ENCODE data around the gene CHST8. TPM values are rescaled to one million over a fixed set of nuclear protein-coding genes. Genes with fewer than 3 reads are reported as not detected.

CHST8 gene
- total RNA-seq, 1 donor: not detected

- Histone ChIP-seq H3K9me3 (ENCODE audit: low read depth, low read length) (no peaks in the 10 kb centered on the region), H4K20me1 (ENCODE audit: insufficient read depth, low read length) (no peaks in the 10 kb centered on the region), H3K27ac (ENCODE audit: low read depth, low read length) (no peak overlapping the region), H3K4me3 (ENCODE audit: insufficient read depth, low read length) (no peak overlapping the region), H3K4me2 (ENCODE audit: insufficient read depth, low read length) (no peak overlapping the region), H3K79me2 (ENCODE audit: insufficient read depth, low read length) (no peaks in the 10 kb centered on the region), H2AFZ (ENCODE audit: low read length) (no peak overlapping the region), H3K27me3 (ENCODE audit: insufficient read depth, low read length) (no peaks in the 10 kb centered on the region), H3K36me3 (ENCODE audit: insufficient read depth, low read length) (no peaks in the 10 kb centered on the region), H3K4me1 (ENCODE audit: insufficient read depth, low read length) (no peaks in the 10 kb centered on the region)
- DNase-seq (ENCODE audit: insufficient read length, low spot score, missing footprints): no peak
- TF ChIP-seq CTCF (IDR thresholded peaks at IDR 0.05; ENCODE audit: extremely low read depth, low read depth, low read length): no peak
Observed at GRCh38 chr19:33668968-33669367, 47.2 kb downstream of the CHST8 start.

GRCh38 chr19:33669376-33669775 is 47.6 kb downstream of the CHST8 start:
- TF ChIP-seq CTCF (IDR thresholded peaks at IDR 0.05; ENCODE audit: extremely low read depth, low read depth, low read length): no peak
- H3K27ac ChIP-seq (ENCODE audit: low read depth, low read length): no peak overlapping the region

GRCh38 chr19:33670398-33670797 is 48.6 kb downstream of the CHST8 start:
- Histone ChIP-seq H3K27me3 (ENCODE audit: insufficient read depth, low read length) (no peaks in the 10 kb centered on the region), H3K79me2 (ENCODE audit: insufficient read depth, low read length) (no peaks in the 10 kb centered on the region), H3K9me3 (ENCODE audit: low read depth, low read length) (no peaks in the 10 kb centered on the region), H3K4me2 (ENCODE audit: insufficient read depth, low read length) (no peak overlapping the region), H2AFZ (ENCODE audit: low read length) (no peak overlapping the region), H3K27ac (ENCODE audit: low read depth, low read length) (no peak overlapping the region), H3K36me3 (ENCODE audit: insufficient read depth, low read length) (no peaks in the 10 kb centered on the region), H3K4me1 (ENCODE audit: insufficient read depth, low read length) (no peaks in the 10 kb centered on the region), H4K20me1 (ENCODE audit: insufficient read depth, low read length) (no peaks in the 10 kb centered on the region), H3K4me3 (ENCODE audit: insufficient read depth, low read length) (no peak overlapping the region)
- no peak for TF ChIP-seq CTCF (IDR thresholded peaks at IDR 0.05; ENCODE audit: extremely low read depth, low read depth, low read length)
- DNase-seq (ENCODE audit: insufficient read length, low spot score, missing footprints): no peak

More at GRCh38 chr19:33669376-33669775, 47.6 kb downstream of the CHST8 start:
- Histone ChIP-seq H2AFZ (ENCODE audit: low read length) (no peak overlapping the region), H3K4me2 (ENCODE audit: insufficient read depth, low read length) (no peak overlapping the region), H3K4me3 (ENCODE audit: insufficient read depth, low read length) (no peak overlapping the region), H3K9me3 (ENCODE audit: low read depth, low read length) (no peaks in the 10 kb centered on the region), H4K20me1 (ENCODE audit: insufficient read depth, low read length) (no peaks in the 10 kb centered on the region), H3K79me2 (ENCODE audit: insufficient read depth, low read length) (no peaks in the 10 kb centered on the region), H3K4me1 (ENCODE audit: insufficient read depth, low read length) (no peaks in the 10 kb centered on the region), H3K36me3 (ENCODE audit: insufficient read depth, low read length) (no peaks in the 10 kb centered on the region), H3K27me3 (ENCODE audit: insufficient read depth, low read length) (no peaks in the 10 kb centered on the region)
- no peak for DNase-seq (ENCODE audit: insufficient read length, low spot score, missing footprints)

GRCh38 chr19:33671211-33671610 is 49.5 kb downstream of the CHST8 start:
- no peak overlapping the region for H3K4me3 ChIP-seq (ENCODE audit: insufficient read depth, low read length)
- H3K27ac ChIP-seq (ENCODE audit: low read depth, low read length): no peak overlapping the region
- H3K9me3 ChIP-seq (ENCODE audit: low read depth, low read length): no peaks in the 10 kb centered on the region
- no peak overlapping the region for H3K4me2 ChIP-seq (ENCODE audit: insufficient read depth, low read length)
- H4K20me1 ChIP-seq (ENCODE audit: insufficient read depth, low read length): no peaks in the 10 kb centered on the region
- no peaks in the 10 kb centered on the region for H3K36me3 ChIP-seq (ENCODE audit: insufficient read depth, low read length)
- no peak for TF ChIP-seq CTCF (IDR thresholded peaks at IDR 0.05; ENCODE audit: extremely low read depth, low read depth, low read length)
- no peaks in the 10 kb centered on the region for H3K4me1 ChIP-seq (ENCODE audit: insufficient read depth, low read length)
- H3K79me2 ChIP-seq (ENCODE audit: insufficient read depth, low read length): no peaks in the 10 kb centered on the region
- H3K27me3 ChIP-seq (ENCODE audit: insufficient read depth, low read length): no peaks in the 10 kb centered on the region
- H2AFZ ChIP-seq (ENCODE audit: low read length): no peak overlapping the region
- no peak for DNase-seq (ENCODE audit: insufficient read length, low spot score, missing footprints)

All from osteoblast (primary cell).